ENCODE data around the gene HNRNPF. TPM values are rescaled to one million over a fixed set of nuclear protein-coding genes. Genes with fewer than 3 reads are reported as not detected.

Gene HNRNPF
- total RNA-seq, 1 experiment from 2014 or later, result 333 TPM

GRCh38 chr10:43386549-43386948, 22.4 kb downstream of the HNRNPF start (continued):
- TF ChIP-seq REST (IDR thresholded peaks at IDR 0.05; ENCODE audit: low read depth), result no peak
- TF ChIP-seq POLR2AphosphoS5 (IDR thresholded peaks at IDR 0.05; ENCODE audit: low read depth, low read length), result no peak; the same call in 1 of the 2 replicates
- no peak for TF ChIP-seq MAX (IDR thresholded peaks at IDR 0.05)
- no peak for TF ChIP-seq POLR2A (IDR thresholded peaks at IDR 0.05; ENCODE audit: borderline replicate concordance, extremely low read depth, insufficient read depth, insufficient read length)
- TF ChIP-seq TCF7L2 (IDR thresholded peaks at IDR 0.05; ENCODE audit: borderline replicate concordance, extremely low read depth, insufficient read depth, insufficient read length), result no peak
- TF ChIP-seq ELF1 (IDR thresholded peaks at IDR 0.05; ENCODE audit: borderline replicate concordance, low read depth), result no peak
- no peak for TF ChIP-seq SRF (IDR thresholded peaks at IDR 0.05; ENCODE audit: low read depth)

- H4K20me1 ChIP-seq (ENCODE audit: insufficient read depth), result peaks cover 39% of the 10 kb centered on the region; the same call in 1 of the 2 replicates
- no peak overlapping the region for H3K9ac ChIP-seq (ENCODE audit: low read length)
- H3K4me2 ChIP-seq (ENCODE audit: low read length), result no peak overlapping the region
- BruUV-seq (replicated peaks), result no TSS peak
- H3K4me3 ChIP-seq (replicated peaks in 1 of 2; ENCODE audit: low read depth in 1 of 2, low read length in 2 of 2), result no peak overlapping the region
- ATAC-seq, result no peak
- no peaks in the 10 kb centered on the region for H3K9me2 ChIP-seq (ENCODE audit: insufficient read depth)
- ChIA-PET POLR2A (interaction anchor here (1.6 kb wide), 1 partner anchor 22 kb away, joined by 4 read pairs; no protein-coding TSS in a partner anchor), RAD21 (ENCODE audit: low non-redundant PET in 1 of 2, low total read pairs in 2 of 2, uncharacterized antibody in 2 of 2, unreplicated experiment in 2 of 2) (no interaction called here), CTCF (no interaction called here)
- H2AFZ ChIP-seq (ENCODE audit: low read depth, low read length, poor library complexity, severe bottlenecking), result no peak overlapping the region
- intact Hi-C loops (cut with micrococcal nuclease), result no loop called here
- no peaks in the 10 kb centered on the region for H3K4me1 ChIP-seq (ENCODE audit: control insufficient read depth in 1 of 2, insufficient read depth in 2 of 2, low read length in 2 of 2)
- peaks cover 46% of the 10 kb centered on the region in 2 experiments for H3K36me3 ChIP-seq (ENCODE audit: control insufficient read depth in 1 of 2, insufficient read depth in 2 of 2, low read length in 2 of 2)
- no peak for DNase-seq (ENCODE audit: low read depth, low spot score)
- H3K27ac ChIP-seq (ENCODE audit: low read depth, low read length), result no peak overlapping the region
- no peaks in the 10 kb centered on the region for H3K27me3 ChIP-seq (ENCODE audit: insufficient read depth, low read length)
- H3K79me2 ChIP-seq (ENCODE audit: insufficient read depth, low read length), result peaks cover 45% of the 10 kb centered on the region
- H3K9me3 ChIP-seq (ENCODE audit: control insufficient read depth in 1 of 2, insufficient read depth in 1 of 2, low read depth in 1 of 2, low read length in 2 of 2), result no peaks in the 10 kb centered on the region
- TF ChIP-seq SRF (IDR thresholded peaks at IDR 0.05; ENCODE audit: low read depth) (no peak), ATF3 (IDR thresholded peaks at IDR 0.05) (no peak), RAD21 (IDR thresholded peaks at IDR 0.05; ENCODE audit: low read depth) (no peak), SP1 (IDR thresholded peaks at IDR 0.05; ENCODE audit: low read depth) (no peak), POLR2AphosphoS5 (IDR thresholded peaks at IDR 0.05; ENCODE audit: low read depth, low read length) (no peak), EZH2 (IDR thresholded peaks at IDR 0.05) (no peak), CEBPB (IDR thresholded peaks at IDR 0.05; ENCODE audit: low read depth) (no peak), SIN3A (IDR thresholded peaks at IDR 0.05; ENCODE audit: low read depth) (no peak), POLR2A (IDR thresholded peaks at IDR 0.05; ENCODE audit: borderline replicate concordance, extremely low read depth, insufficient read depth, insufficient read length) (no peak), ZBTB33 (IDR thresholded peaks at IDR 0.05; ENCODE audit: extremely low read depth, insufficient replicate concordance, low read length) (no peak), MAX (IDR thresholded peaks at IDR 0.05) (no peak)
Measured at GRCh38 chr10:43385412-43386004, 23.5 kb downstream of the HNRNPF start.
